ENCODE data around the gene CLTCL1. TPM values are rescaled to one million over a fixed set of nuclear protein-coding genes. Genes with fewer than 3 reads are reported as not detected.
"Not testable (repeated sequence)": the region's sequence is repeated elsewhere in the genome, so short reads cannot be mapped to it uniquely, and the experiment has no call there.

CLTCL1 gene
- total and polyA plus RNA-seq, 4 donors = 2.6 to 9.2 (median 4.3) TPM

DNA sequence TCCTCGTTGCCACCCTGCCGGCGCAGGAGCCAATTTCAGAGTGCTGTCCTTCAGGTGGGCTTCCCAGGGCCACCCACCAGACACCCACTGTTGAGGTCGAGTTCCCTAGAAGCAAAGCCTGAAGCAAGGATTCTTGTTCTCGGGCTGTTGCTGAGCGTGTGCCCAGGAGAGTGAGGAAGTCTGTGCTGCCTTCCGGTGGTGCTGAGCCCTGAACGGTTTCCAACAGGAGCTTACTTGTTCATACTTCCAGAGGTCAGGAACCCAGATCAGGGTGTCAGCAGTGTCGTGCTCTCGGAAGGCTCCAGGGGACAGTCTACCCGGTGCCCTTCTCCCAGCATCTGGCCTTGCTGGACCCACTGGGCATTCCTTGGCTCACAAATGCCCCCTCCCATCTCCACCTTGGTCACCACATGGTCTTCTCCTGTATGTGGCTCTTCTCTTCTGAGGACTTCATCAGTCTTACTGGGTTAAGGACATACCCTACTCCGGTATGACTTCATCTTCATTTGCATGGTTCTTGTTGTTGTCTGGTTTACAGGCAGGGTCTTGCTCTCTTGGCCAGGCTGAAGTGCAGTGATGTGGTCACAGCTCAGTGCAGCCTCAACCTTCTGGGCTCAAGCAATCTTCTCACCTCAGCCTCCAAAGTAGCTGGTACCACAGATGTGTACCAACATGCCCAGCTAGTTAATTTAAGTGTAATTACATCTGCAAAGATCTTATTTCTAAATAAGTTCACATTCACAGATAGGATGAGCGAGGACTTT, 124.2 kb downstream of the CLTCL1 start:
- no peak overlapping the region for H3K9ac ChIP-seq (ENCODE audit: insufficient read depth in 1 of 2, low read length in 2 of 2)
- H3K36me3 ChIP-seq (ENCODE audit: control insufficient read depth in 4 of 4, insufficient read depth in 4 of 4, low read length in 4 of 4) = peaks cover 0 to 2% (median 0%) of the 10 kb centered on the region in 4 donors
- peaks cover 0 to 16% (median 2%) of the 10 kb centered on the region in 5 donors for H3K4me1 ChIP-seq (ENCODE audit: control insufficient read depth in 5 of 5, insufficient read depth in 5 of 5, low read length in 5 of 5)
- H3K9me3 ChIP-seq (ENCODE audit: control insufficient read depth in 4 of 4, insufficient read depth in 3 of 4, low read length in 3 of 4) = no peaks in the 10 kb centered on the region
- no peak overlapping the region for H3K27ac ChIP-seq (ENCODE audit: low read depth in 1 of 2, low read length in 1 of 2)
- 76 to 79% methylated on average over 13 of the region's 13 CpGs for WGBS, 2 donors
- TF ChIP-seq, protein P1, sequence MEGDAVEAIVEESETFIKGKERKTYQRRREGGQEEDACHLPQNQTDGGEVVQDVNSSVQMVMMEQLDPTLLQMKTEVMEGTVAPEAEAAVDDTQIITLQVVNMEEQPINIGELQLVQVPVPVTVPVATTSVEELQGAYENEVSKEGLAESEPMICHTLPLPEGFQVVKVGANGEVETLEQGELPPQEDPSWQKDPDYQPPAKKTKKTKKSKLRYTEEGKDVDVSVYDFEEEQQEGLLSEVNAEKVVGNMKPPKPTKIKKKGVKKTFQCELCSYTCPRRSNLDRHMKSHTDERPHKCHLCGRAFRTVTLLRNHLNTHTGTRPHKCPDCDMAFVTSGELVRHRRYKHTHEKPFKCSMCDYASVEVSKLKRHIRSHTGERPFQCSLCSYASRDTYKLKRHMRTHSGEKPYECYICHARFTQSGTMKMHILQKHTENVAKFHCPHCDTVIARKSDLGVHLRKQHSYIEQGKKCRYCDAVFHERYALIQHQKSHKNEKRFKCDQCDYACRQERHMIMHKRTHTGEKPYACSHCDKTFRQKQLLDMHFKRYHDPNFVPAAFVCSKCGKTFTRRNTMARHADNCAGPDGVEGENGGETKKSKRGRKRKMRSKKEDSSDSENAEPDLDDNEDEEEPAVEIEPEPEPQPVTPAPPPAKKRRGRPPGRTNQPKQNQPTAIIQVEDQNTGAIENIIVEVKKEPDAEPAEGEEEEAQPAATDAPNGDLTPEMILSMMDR (IDR thresholded peaks at IDR 0.05; ENCODE audit: control extremely low read depth, extremely low read depth) = no peak
- DNase-seq (no peak), ATAC-seq (ENCODE audit: insufficient read depth, low FRiP score) (no peak)
- no peak overlapping the region for H3K4me3 ChIP-seq
- H3K27me3 ChIP-seq (ENCODE audit: control insufficient read depth in 3 of 3, insufficient read depth in 3 of 3, low read length in 2 of 3) = peaks cover 0 to 38% (median 18%) of the 10 kb centered on the region in 3 donors

DNA sequence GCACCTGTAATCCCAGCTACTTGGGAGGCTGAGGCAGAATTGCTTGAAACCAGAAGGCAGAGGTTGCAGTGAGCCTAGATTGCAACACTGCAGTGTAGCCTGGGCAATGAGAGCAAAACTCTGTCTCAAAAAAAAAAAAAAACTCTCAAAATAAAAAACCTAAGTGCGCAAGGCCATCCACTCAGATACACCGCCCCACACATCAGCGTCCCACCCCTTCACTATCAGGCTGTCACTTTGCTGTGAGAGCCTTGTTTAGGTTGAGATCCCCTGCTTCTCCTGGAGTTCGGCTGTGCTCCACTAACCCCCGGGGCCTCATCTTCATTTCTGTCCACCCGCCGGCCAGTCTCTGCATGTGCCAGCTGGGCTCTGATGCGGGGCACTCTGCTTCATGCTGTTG, 125.1 kb downstream of the CLTCL1 start:
- H3K27me3 ChIP-seq (ENCODE audit: control insufficient read depth in 3 of 3, insufficient read depth in 3 of 3, low read length in 2 of 3) = peaks cover 0 to 38% (median 18%) of the 10 kb centered on the region in 3 donors
- WGBS, 2 donors = 81 to 84% methylated on average over 8 of the region's 8 CpGs

DNA sequence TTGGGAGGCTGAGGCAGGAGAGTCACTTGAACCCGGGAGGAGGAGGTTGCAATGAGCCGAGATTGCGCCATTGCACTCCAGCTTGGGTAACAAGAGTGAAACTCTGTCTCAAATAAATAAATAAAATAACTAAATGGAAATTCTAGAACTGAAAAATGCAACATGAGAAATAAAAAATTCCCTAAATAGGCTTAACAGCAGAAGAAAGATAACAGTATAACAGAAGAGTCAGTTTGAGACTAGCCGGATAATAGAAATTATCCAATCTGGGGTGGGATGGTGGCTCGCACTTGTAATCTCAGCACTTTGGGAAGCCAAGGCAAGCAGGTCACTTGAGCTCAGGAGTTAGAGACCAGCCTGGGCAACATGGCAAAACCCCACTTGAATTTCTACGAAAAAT, 127.1 kb downstream of the CLTCL1 start:
- TF ChIP-seq, protein P1 (IDR thresholded peaks at IDR 0.05; ENCODE audit: control extremely low read depth, extremely low read depth) = no peak
- peaks cover 0 to 28% (median 16%) of the 10 kb centered on the region in 3 donors for H3K27me3 ChIP-seq (ENCODE audit: control insufficient read depth in 3 of 3, insufficient read depth in 3 of 3, low read length in 2 of 3)
- H3K36me3 ChIP-seq (ENCODE audit: control insufficient read depth in 4 of 4, insufficient read depth in 4 of 4, low read length in 4 of 4) = no peaks in the 10 kb centered on the region

More for the DNA sequence above, 125.1 kb downstream of the CLTCL1 start:
- Histone ChIP-seq H3K36me3 (ENCODE audit: control insufficient read depth in 4 of 4, insufficient read depth in 4 of 4, low read length in 4 of 4) (no peaks in the 10 kb centered on the region), H3K9me3 (ENCODE audit: control insufficient read depth in 4 of 4, insufficient read depth in 3 of 4, low read length in 3 of 4) (no peaks in the 10 kb centered on the region), H3K9ac (ENCODE audit: insufficient read depth in 1 of 2, low read length in 2 of 2) (no peak overlapping the region), H3K27ac (ENCODE audit: low read depth in 1 of 2, low read length in 1 of 2) (no peak overlapping the region), H3K4me1 (ENCODE audit: control insufficient read depth in 5 of 5, insufficient read depth in 5 of 5, low read length in 5 of 5) (peaks cover 0 to 12% (median 0%) of the 10 kb centered on the region in 5 donors), H3K4me3 (no peak overlapping the region)
- TF ChIP-seq, protein P1 (IDR thresholded peaks at IDR 0.05; ENCODE audit: control extremely low read depth, extremely low read depth) = no peak
- DNase-seq = no peak
- ATAC-seq (ENCODE audit: insufficient read depth, low FRiP score) = no peak

DNA sequence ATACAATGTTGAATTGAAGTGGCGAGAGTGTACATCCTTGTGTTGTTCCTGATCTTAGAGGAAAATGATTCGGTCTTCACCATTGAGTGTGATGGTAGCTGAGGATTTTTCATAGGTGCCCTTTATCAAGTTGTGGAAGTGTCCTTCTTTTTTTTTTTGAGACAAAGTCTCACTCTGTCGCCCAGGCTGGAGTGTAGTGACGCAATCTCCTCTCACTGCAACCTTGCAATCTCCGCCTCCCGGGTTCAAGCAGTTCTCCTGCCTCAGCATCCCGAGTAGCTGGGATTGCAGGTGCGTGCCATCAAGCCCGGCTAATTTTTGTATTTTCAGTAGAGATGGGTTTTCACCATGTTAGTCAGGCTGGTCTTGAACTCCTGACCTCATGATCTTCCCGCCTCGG, 132.9 kb downstream of the CLTCL1 start:
- WGBS, 2 donors = 73 to 75% methylated on average over 11 of the region's 11 CpGs
- H3K27me3 ChIP-seq (ENCODE audit: control insufficient read depth in 3 of 3, insufficient read depth in 3 of 3, low read length in 2 of 3); H3K4me3 ChIP-seq; H3K9ac ChIP-seq (ENCODE audit: insufficient read depth in 1 of 2, low read length in 2 of 2); H3K36me3 ChIP-seq (ENCODE audit: control insufficient read depth in 4 of 4, insufficient read depth in 4 of 4, low read length in 4 of 4); DNase-seq; H3K9me3 ChIP-seq (ENCODE audit: control insufficient read depth in 4 of 4, insufficient read depth in 3 of 4, low read length in 3 of 4); ATAC-seq (ENCODE audit: insufficient read depth, low FRiP score); H3K4me1 ChIP-seq (ENCODE audit: control insufficient read depth in 5 of 5, insufficient read depth in 5 of 5, low read length in 5 of 5); H3K27ac ChIP-seq (ENCODE audit: low read depth in 1 of 2, low read length in 1 of 2): not testable (repeated sequence)

More for the DNA sequence above, 127.1 kb downstream of the CLTCL1 start:
- ATAC-seq (ENCODE audit: insufficient read depth, low FRiP score) = no peak
- Histone ChIP-seq H3K4me1 (ENCODE audit: control insufficient read depth in 5 of 5, insufficient read depth in 5 of 5, low read length in 5 of 5) (peaks cover 0 to under 1% (median 0%) of the 10 kb centered on the region in 5 donors), H3K4me3 (no peak overlapping the region), H3K9ac (ENCODE audit: insufficient read depth in 1 of 2, low read length in 2 of 2) (no peak overlapping the region), H3K9me3 (ENCODE audit: control insufficient read depth in 4 of 4, insufficient read depth in 3 of 4, low read length in 3 of 4) (no peaks in the 10 kb centered on the region), H3K27ac (ENCODE audit: low read depth in 1 of 2, low read length in 1 of 2) (no peak overlapping the region)
- WGBS, 2 donors = 93 to 96% methylated on average over 6 of the region's 6 CpGs
- no peak for DNase-seq

DNA sequence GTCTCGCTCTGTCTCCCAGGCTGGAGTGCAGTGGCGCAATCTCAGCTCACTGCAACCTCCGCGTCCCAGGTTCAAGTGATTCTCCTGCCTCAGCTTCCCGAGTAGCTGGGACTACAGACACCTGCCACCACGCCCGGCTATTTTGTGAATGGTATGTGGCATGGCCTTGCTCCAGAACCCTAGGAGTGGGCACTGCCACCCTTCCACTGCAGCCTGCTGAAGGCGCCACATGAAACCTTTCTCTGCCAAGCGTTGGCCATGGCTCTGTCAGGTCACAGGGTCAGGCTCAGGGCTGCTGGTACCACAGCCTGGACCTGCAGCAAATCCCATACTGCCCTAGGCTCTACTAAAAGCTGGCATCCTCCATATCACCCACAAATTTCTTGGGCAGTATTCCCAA, 135.4 kb downstream of the CLTCL1 start:
- H3K9ac ChIP-seq (ENCODE audit: insufficient read depth in 1 of 2, low read length in 2 of 2); H3K4me1 ChIP-seq (ENCODE audit: control insufficient read depth in 5 of 5, insufficient read depth in 5 of 5, low read length in 5 of 5); H3K27ac ChIP-seq (ENCODE audit: low read depth in 1 of 2, low read length in 1 of 2); DNase-seq; H3K36me3 ChIP-seq (ENCODE audit: control insufficient read depth in 4 of 4, insufficient read depth in 4 of 4, low read length in 4 of 4); ATAC-seq (ENCODE audit: insufficient read depth, low FRiP score); H3K9me3 ChIP-seq (ENCODE audit: control insufficient read depth in 4 of 4, insufficient read depth in 3 of 4, low read length in 3 of 4); H3K4me3 ChIP-seq: not testable (repeated sequence)
- WGBS, 2 donors = 79 to 87% methylated on average over 9 of the region's 9 CpGs
- peaks cover 0 to 28% (median 14%) of the 10 kb centered on the region in 3 donors for H3K27me3 ChIP-seq (ENCODE audit: control insufficient read depth in 3 of 3, insufficient read depth in 3 of 3, low read length in 2 of 3)
